HG02852 (cell line): ENCODE data around the gene GATAD1.
"Not testable (repeated sequence)": the region's sequence is repeated elsewhere in the genome, so short reads cannot be mapped to it uniquely, and the experiment has no call there.

Experiments used
- ATAC-seq: cut with Tn5 transposase; IDR thresholded peaks from one replicate; pipeline ENCODE4 v1.9.1; 2021; ENCODE audit warnings: mild to moderate bottlenecking, moderate library complexity; ENCODE audit not compliant: unreplicated experiment

The GATAD1 gene

DNA sequence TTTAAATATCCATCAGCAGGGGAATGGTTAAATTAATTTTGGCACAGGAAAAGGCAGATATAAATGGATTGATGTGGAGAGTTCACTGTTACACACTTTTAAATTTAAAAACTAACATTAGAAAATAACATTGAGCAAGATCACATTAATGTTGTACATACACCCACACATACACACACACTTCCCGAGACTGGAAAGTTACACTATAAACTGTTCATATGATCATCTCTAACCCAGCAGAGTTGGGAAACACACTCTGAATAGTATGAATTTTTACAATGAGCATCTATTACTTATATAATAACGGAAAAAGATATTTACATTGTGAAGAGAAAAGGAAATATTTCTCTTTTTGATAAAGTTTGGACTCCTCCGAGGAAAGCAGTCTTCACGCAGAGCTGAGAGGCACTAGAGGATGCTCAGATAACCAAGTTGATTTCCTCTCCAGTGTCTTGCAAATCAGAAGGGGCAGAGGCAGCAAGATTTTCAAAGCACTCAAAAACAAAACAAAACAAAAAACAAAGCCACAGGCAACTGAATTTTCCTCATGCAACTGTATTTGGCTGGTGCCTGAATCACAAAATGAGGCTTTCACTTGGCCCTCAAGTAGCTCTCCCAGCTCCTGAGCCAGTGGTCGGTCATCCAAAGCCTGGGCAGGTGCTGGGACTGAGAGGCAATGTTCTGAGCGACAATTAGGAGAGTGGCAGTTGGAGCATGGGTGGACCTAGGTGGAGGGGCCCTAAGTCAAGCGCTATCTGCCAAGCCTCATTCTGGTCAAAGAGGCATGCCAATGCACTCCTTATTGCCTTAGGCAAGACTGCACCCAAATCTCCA lies 10.5 kb upstream of the GATAD1 start:
- no peak for ATAC-seq

DNA sequence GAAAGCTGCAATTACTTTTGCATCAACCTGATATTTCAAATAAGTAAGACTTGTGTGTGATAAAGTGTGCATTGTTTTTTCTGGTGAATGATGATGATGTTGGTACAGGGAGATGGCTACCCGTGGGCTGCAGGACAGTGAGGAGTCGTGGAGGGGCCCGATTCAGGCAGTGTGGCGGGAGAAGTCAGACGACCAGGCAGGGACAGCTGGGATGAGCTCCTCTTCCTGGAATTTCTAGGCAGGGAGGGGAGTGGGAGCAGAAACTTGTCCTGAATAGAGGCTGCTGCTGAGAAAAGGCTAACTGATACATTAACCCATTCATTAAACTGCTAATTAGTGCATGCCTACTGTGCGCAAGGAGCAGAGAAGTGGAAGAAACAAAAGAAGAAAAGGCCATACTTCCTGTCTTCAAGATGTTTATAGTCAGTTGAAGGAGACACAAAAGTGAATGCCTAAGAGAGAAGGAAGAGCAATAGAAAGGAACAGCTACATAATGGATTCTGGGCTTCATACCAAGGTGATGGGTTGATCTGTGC lies 9.3 kb upstream of the GATAD1 start:
- ATAC-seq: no peak

DNA sequence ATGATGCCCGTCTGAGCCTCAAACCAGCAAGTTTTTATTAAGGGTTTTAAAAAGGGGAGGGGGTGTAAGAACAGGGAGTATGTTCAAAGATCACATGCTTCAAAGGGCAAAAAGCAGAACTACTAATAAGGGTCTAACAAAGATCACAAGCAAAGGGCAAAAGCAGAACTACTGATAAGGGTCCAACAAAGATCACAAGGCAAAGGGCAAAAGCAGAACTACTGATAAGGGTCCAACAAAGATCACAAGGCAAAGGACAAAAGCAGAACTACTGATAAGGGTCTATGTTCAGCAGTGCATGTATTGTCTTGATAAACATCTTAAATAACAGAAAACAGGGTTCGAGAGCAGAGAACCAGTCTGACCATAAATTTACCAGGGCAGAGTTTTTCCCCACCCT lies 4.6 kb upstream of the GATAD1 start:
- ATAC-seq: not testable (repeated sequence)

DNA sequence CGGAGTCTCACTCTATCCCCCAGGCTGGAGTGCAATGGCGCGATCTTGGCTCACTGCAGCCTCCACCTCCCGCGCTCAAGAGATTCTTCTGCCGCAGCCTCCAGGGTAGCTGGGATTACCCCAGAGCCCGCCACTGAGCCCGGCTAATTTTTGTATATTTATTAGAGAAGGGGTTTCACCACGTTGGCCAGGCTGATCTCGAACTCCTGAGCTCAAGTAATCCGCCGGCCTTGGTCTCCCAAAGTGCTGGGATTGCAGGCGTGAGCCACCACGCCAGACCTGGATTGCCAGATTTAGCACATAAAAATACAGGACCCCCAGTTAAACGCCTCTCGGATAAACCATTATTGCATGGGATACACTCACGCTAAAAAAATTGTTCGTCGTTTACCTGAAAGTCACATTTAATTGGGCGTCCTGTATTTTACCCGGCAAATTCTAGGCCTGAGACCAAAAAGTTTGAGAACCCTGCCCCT lies 375 bp upstream of the GATAD1 start:
- ATAC-seq: no peak

DNA sequence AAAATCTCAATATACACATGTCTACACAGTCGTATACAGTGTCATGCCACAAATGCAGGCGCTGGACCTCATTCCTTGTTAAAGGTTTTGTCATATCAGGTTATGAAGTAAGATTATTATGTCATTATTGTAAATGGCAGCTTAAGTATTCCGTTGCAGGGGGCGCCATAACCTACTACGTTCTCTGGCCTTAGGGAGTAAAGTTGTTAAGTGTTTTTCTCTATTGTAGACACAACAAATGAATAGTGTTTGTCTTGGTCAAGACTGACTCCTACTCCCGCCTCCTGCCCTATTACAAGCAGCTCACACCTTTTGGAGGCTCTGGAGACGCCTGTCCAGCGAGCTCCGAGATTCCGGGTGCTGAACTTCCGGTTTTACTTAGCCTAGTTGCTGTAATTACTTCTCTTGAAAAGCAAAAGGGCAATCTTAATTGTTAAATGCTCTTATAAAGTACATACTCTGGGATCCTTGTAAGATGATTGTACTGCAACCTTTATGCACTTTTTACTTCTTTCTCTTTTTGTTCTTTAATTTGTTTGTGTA lies 994 bp downstream of the GATAD1 start:
- ATAC-seq: peak; percentile 32

DNA sequence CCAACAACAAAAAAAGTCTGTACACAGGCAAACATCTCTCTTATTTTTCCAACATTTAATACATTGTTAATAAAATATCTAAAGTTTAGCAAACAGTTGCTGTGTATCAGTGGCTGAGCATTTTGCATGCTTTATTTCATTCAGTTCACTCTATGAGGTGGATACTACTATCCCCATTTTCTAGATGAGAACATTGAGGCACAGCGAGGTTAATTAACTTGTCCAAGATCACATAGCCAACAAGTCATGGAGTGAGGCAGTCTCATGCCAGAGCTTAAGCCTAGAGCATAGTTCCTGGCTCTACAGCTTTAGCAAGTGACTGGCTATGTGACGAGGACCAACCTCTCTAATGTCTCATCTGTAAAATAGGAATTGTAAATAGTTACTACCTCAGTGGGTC lies 4.4 kb downstream of the GATAD1 start:
- ATAC-seq: no peak

DNA sequence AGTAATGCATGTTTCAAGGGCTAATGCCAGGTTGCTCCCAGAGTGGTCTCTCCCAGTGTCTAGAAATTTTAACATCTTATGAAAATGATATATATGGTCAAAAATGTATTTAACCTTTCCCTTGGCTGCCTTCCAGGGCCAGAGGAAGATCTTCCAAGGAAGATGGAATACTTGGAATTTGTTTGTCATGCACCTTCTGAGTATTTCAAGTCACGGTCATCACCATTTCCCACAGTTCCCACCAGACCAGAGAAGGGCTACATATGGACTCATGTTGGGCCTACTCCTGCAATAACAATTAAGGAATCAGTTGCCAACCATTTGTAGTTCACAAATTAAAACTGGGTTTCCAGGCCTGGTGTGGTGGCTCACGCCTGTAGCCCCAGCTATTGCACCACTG lies 9.0 kb downstream of the GATAD1 start:
- ATAC-seq: no peak

DNA sequence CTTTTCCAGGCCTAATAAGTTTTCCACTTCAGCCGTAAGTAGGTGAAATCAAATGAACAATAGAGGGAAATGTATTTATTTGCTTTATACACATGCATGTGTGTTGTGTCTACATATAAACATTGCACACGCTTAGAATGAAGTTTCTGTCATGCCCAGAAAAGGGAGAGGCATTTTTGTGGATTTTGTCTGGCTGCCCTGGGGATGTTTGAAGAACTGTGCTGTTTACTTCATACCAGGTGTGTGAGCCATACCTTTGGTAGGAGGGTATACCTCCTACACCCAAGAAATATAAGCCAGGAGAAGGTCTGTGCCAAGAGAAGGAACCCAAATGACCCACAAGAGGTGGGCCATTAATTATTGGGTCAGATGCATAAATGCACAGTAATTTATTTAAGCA lies 12.8 kb downstream of the GATAD1 start:
- no peak for ATAC-seq

DNA sequence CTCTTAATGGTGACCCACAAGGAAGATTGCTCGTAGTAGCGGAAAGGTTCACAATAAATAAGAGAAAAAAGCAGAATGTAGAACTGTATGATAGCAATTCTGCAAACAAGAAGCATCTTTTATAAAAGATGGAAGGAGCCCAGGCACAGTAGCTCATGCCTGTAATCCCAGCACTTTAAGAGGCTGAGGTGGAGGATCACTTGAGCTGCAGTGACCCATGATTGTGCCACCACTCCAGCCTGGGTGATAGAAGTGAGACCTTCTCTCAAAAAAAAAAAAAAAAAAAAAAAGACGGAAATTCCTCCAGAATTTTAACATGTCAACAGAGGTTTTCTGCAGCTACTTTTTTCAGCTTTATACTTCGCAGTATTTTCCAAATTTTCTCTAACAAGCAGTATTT lies 13.2 kb downstream of the GATAD1 start:
- no peak for ATAC-seq

DNA sequence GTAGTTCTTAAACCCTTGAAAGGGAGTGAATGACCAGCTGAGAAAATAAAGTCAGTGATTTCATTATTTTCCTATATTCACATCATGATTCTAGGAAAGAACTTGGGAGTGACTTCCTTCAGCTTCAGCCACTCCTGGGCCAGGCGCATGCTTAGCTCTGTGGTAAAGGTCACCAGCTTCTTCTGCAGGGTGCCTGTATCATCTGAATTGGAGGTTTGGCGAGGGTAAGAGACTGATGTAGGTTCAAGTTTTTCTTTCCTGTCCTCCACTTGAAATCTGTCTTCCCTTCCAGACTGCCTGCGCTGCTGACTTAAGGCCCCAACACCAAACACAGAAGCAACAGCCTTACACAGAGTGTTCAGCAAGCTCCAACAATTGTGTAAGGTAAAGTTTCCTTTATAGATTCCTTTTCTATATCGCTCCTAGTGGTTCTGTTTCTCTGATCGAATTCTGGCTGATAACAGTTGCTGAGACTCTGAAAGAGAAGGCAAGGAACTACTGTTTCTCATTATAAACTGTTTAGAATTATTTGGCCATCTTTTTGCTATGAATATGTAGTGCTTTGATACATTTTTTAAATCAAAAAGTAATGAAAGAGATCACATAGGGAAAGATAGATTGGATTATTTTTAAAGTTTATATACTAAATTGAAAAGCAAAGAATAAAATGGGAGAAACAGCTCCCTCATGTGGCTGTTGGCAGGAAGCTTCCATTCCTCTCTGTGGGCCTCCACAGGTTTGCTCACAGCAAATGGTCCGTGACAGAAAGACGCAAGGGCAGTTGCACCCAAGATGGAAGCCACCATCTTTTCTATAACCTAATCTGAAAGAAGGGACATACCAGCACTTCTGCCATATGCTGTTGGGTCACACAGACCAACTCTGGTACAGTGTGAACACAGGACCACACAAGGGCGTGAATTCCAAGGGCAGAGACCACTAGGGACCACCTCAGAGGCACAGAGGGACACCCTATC lies 14.0 kb downstream of the GATAD1 start:
- peak; percentile 80 for ATAC-seq

DNA sequence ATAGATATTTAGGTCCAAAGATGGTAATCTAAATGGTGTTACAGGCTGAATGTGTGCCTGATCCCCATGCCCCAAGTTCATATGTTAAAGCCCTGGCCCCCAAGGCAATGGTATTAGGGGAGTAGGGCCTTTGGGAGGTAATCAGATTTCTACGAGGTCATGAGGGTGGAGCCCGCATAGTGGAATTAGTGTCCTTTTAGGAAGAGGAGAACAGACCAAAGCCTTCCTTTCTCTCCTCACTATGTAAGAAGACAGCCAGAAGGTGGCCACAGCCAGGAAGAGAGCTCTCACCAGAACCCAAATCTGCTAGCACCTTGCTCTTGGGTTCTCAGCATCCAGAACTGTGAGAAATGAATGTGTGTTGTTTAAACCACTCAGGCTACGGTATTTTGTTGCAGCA lies 15.3 kb downstream of the GATAD1 start:
- no peak for ATAC-seq

DNA sequence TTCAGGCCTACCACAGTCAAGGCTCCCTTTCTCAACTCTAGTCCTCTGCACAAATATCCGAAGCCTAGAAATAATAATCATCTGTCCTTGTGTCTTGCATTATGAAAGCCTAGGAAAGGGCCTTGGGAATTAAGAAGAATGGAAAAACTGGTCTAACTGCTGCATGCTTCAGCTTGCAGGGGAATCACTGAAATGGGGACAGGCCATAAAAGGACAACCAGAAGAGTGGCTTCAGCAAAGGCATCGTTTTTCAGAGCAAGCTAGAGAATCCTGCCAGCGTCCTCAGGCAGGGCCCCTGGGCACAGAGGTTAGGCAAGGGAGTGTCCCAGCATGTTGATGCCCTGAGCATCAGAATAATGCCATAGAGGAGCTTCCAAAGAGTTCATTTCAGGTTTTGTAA lies 17.2 kb downstream of the GATAD1 start:
- no peak for ATAC-seq

DNA sequence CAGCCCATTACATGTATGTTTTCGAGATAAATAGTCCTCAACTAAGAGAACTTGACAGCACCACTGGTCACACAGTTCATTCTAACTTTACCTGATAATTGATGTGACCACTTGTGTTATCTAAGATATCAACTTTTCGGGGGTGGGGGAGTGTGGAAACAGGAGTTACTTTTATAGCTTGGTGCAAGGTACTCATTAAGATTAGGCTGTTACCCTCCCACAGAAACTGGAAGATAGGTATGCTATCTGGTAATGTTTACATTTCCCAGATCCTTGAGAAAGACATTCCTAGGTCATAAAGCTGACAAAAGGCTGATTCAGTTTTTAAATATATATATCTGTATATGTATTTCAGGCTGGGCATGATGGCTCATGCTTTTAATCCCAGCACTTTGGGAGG lies 19.4 kb downstream of the GATAD1 start:
- no peak for ATAC-seq

DNA sequence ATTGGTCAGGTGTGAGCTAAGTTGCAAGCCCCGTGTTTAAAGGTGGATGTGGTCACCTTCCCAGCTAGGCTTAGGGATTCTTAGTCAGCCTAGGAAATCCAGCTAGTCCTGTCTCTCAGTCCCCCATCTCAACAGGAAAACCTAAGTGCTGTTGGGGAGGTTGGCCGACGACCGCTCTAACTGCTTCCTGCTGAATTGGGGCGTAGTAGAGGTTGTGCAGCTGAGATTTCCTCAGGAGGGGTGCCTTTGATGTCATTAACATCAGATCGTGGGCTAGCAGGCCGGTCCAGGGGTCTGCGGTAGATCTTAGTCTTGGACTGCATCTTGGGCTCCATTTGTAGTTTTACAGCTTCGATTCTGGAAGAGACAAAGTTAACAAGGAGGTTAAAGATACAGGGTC lies 21.3 kb downstream of the GATAD1 start:
- ATAC-seq: not testable (repeated sequence)

DNA sequence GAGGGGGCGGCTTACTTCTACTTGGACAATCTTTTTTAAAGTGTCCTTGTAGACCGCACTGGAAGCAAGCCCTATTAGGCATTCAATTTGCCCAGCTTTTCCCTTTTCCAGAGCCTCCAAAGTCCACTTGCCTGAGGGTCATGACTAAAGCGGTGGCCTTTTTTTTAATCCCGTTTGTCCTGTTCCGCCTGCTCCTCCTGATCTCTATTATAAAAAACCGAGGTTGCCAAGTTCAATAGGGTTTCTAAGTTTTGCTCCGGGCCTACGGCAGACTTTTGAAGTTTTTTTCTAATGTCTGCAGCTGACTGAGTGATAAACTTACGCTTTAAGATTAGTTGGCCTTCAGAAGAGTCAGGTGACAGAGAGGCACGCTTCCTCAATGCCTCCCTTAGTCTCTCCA lies 26.7 kb downstream of the GATAD1 start:
- ATAC-seq: not testable (repeated sequence)

DNA sequence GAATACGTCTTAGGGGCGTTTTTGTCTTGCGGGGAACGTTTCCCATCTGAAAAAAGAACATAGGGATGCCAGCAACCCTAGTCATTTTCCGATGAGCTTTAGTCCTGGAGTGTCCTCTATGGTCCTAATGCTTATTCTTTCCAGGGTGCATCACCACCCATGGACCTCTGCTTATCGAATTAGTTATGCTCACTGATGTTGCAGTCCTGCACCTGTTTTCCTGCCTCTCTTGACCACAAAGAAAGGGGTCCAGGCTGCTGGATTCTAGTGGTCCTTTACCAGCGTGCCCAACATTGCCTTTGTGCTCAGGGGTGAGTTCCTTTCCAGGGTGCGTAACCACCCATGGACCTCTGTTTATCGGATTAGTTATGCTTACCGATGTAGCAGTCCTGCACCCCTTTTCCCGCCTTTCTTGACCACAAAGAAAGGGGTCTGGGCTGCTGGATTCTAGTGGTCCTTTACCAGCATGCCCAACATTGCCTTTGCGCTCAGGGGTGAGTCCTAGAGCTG lies 28.0 kb downstream of the GATAD1 start:
- not testable (repeated sequence) for ATAC-seq

DNA sequence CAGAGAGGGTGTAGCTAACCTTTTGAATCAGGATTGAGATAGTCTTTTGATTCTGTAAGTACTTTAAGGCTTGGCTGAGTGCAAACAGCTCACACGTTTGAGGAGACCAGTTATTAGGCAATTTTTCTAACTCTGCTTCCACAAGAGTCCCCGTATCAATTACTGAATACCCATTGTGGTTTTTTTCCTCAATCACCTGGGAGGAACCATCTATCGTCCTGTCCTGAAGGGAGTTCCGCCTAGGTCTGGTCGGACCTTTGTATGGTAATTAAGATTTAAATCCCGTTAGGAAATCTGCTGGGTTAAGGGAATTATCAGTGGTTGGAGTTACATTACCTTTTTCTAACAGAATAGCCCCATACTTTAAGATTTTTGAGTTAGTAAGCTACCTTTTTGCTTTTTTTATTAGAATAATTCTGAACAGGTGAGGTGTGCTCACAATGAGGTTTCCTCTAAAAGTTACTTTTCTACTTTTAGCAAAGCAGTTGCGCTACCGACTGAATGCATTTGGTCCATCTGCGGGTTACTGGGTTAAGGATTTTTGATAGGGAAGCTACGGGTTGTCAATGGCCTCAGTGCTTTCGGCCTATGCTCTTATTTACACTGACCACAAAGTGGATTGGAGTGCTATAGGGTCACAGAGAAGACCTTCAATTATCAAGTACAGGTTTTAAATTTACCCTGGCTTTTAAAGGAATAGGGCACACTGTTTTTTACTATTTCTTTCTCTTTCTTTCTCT lies 28.7 kb downstream of the GATAD1 start:
- ATAC-seq: not testable (repeated sequence)

DNA sequence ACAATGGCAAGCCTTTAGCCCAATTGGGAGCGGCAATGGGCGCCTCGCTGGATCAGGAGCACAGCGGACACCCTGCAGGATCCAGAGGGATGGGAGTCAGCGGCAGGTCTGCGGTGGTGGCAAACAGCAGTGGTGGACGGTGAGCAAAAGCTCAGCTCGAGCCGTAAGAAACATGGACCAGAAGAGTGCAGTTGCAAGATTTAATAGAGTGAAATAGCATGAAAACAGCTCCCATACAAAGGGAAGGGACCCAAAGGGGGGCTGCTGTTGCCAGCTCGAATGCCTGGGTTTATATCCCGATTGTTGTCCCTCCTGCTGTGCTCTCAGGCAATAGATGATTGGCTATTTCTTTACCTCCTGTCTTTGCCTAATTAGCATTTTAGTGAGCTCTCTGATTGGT lies 30.4 kb downstream of the GATAD1 start, which contains the start of gene ERVW-1:
Gene ERVW-1 (minus strand): TSS at position 266 of the 400 bp plus-strand sequence. CDS start 7,565 bp downstream, outside the sequence.
- not testable (repeated sequence) for ATAC-seq

DNA sequence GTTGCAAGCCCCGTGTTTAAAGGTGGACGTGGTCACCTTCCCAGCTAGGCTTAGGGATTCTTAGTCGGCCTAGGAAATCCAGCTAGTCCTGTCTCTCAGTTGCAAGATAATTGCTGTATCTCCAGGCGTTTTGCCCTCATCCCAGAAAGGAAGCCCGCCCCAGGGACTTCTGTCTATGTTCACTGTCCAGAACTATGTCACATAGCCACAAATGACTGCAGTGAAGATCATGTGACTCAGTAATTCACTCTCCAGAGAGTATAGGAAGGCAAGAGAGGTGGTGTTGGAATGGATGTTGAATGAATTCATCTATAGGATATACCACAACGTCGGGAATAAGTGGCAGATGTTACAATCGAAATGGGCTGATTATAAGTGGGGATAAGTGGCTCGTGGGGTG lies 30.8 kb downstream of the GATAD1 start:
- no peak for ATAC-seq

DNA sequence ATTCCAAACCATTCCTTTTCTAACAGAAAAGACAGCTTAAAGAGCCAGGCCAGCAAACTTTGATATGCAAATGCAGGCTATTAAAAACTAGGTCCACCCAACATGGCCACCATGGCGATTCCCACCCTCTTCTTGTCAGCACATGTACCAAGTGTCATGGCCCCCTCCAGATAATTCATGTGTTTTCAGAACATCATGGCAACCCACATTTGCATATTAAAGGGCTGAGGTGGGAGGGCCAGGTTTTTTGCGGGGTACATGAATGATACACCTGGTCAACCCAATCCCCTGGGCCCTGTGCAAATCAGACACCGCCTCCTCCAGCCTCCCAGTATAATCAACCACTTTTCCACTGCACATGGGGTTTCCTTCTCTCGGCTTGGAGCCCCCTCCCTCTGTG lies 31.4 kb downstream of the GATAD1 start:
- ATAC-seq: no peak
